ENCODE results near the gene ALKBH5. TPM values are rescaled to one million over a fixed set of nuclear protein-coding genes. Genes with fewer than 3 reads are reported as not detected.

ALKBH5 gene
- total and polyA plus RNA-seq, 10 of the 15 experiments (the other 5 are each of a cell fraction or from before 2014, with no cell fraction given) = 13.7 to 99.9 (median 52.4) TPM

GRCh38 chr17:18224053-18224386 is 40.4 kb downstream of the ALKBH5 start:
- WGBS (ENCODE audit: insufficient coverage, insufficient replicate concordance, low lambda C conversion rate, missing lambda C conversion rate) = 49% methylated on average over 4 of the region's 4 CpGs
- RAD21 ChIA-PET (ENCODE audit: unreplicated experiment) = no interaction called here
- H2AFZ ChIP-seq (ENCODE audit: control insufficient read depth, low read depth, low read length) = no peak overlapping the region
- TF ChIP-seq EZH2 (IDR thresholded peaks at IDR 0.05; ENCODE audit: borderline replicate concordance, control insufficient read depth, low read depth, low read length) (no peak), ZBTB4 (CRISPR knock-in tag; IDR thresholded peaks at IDR 0.05) (no peak), EP300 (IDR thresholded peaks at IDR 0.05; ENCODE audit: borderline replicate concordance in 1 of 2, control insufficient read depth in 1 of 2, low read depth in 2 of 2, low read length in 2 of 2) (no peak), FOXM1 (IDR thresholded peaks at IDR 0.05; ENCODE audit: low read depth, low read length) (no peak), SMARCA5 (IDR thresholded peaks at IDR 0.05) (no peak), E4F1 (IDR thresholded peaks at IDR 0.05; ENCODE audit: borderline replicate concordance, partially characterized antibody) (no peak), EED (IDR thresholded peaks at IDR 0.05; ENCODE audit: low read depth) (no peak), IRF5 (IDR thresholded peaks at IDR 0.05; ENCODE audit: borderline replicate concordance) (no peak), NFIC (IDR thresholded peaks at IDR 0.05; ENCODE audit: low read depth, low read length) (no peak), WRNIP1 (IDR thresholded peaks at IDR 0.05; ENCODE audit: borderline replicate concordance, low read depth, low read length) (no peak), IRF4 (IDR thresholded peaks at IDR 0.05; ENCODE audit: low read depth, low read length) (no peak), JUNB (IDR thresholded peaks at IDR 0.05) (no peak)
- H3K36me3 ChIP-seq (ENCODE audit: control insufficient read depth in 2 of 2, insufficient read depth in 2 of 2, low read length in 1 of 2) = no peaks in the 10 kb centered on the region
- peaks cover 10% of the 10 kb centered on the region for H3K4me1 ChIP-seq (ENCODE audit: control insufficient read depth, insufficient read depth, low read length)
- no peaks in the 10 kb centered on the region for H3K79me2 ChIP-seq (ENCODE audit: control insufficient read depth, insufficient read depth, low read length)
- no peaks in the 10 kb centered on the region for H4K20me1 ChIP-seq (ENCODE audit: control insufficient read depth, insufficient read depth)
- CTCF ChIA-PET = interaction anchor here (1.3 kb wide), 1 partner anchor 82 kb away, joined by 5 read pairs; no protein-coding TSS in a partner anchor
- H3K9me3 ChIP-seq (replicated peaks; ENCODE audit: control insufficient read depth, insufficient read depth, low read length) = no peaks in the 10 kb centered on the region
- SMC1A ChIA-PET (ENCODE audit: uncharacterized antibody, unreplicated experiment) = interaction anchor here (1.2 kb wide), 1 partner anchor 41 kb away, joined by 3 read pairs; no protein-coding TSS in a partner anchor
- no peaks in the 10 kb centered on the region for H3K27me3 ChIP-seq (replicated peaks in 1 of 2; ENCODE audit: control insufficient read depth in 2 of 2, insufficient read depth in 2 of 2, low read length in 1 of 2)
- no peak overlapping the region for H3K27ac ChIP-seq (ENCODE audit: control insufficient read depth, insufficient read depth)
- no peak overlapping the region for H3K4me2 ChIP-seq (ENCODE audit: control insufficient read depth, insufficient read depth)
- no peak for FAIRE-seq
- DNase-seq (ENCODE audit: low read depth, low spot score) = no peak
- intact Hi-C loops (cut with micrococcal nuclease; ENCODE audit: unreplicated experiment) (no loop called here), in situ Hi-C loops (cut with MboI) (no loop called here)
- H3K9ac ChIP-seq (ENCODE audit: control insufficient read depth, insufficient read depth, low read length) = no peak overlapping the region
- ATAC-seq = no peak
- POLR2A ChIA-PET = interaction anchor here (0.6 kb wide), 1 partner anchor 31 kb away, joined by 3 read pairs; no protein-coding TSS in a partner anchor
- no peak overlapping the region for H3K4me3 ChIP-seq
- no TSS peak for BruUV-seq (replicated peaks)

All from GM12878 (cell line).